RWPE1 (cell line): ENCODE data around the gene LTBR.
A peak's percentile ranks its signal among the peaks of the same experiment; 100 is the strongest.
"Not testable (repeated sequence)": the region's sequence is repeated elsewhere in the genome, so short reads cannot be mapped to it uniquely, and the experiment has no call there.

ENCODE experiments used
- CTCF ChIA-PET: fragments of 350-600 bp; sonication (Branson Sonifier 250); formaldehyde crosslinking; extraction: SDS; loops from one replicate; lab custom pipeline; 2021; lab: Yijun Ruan, JAX
- POLR2A ChIA-PET: fragments of 400-600 bp; formaldehyde crosslinking; extraction: SDS; loops from one replicate; lab custom pipeline; 2020; ENCODE audit warnings: antibody characterized with exemption; ENCODE audit not compliant: low non-redundant PET; lab: Yijun Ruan, JAX
- DNase-seq: peaks from one replicate; pipeline ENCODE4 v3.0.0; 2012; ENCODE audit warnings: low spot score
- H3K27ac ChIP-seq: fragments of 450-650 bp; 2 replicates; pipeline ENCODE4 v1.5.1; 2017
- TF ChIP-seq, protein P1 (sequence below): fragments of 450-650 bp; conservative IDR thresholded peaks from 2 replicates; pipeline ENCODE4 v1.5.1; 2017; ENCODE audit warnings: low read depth, mild to moderate bottlenecking

LTBR gene

DNA sequence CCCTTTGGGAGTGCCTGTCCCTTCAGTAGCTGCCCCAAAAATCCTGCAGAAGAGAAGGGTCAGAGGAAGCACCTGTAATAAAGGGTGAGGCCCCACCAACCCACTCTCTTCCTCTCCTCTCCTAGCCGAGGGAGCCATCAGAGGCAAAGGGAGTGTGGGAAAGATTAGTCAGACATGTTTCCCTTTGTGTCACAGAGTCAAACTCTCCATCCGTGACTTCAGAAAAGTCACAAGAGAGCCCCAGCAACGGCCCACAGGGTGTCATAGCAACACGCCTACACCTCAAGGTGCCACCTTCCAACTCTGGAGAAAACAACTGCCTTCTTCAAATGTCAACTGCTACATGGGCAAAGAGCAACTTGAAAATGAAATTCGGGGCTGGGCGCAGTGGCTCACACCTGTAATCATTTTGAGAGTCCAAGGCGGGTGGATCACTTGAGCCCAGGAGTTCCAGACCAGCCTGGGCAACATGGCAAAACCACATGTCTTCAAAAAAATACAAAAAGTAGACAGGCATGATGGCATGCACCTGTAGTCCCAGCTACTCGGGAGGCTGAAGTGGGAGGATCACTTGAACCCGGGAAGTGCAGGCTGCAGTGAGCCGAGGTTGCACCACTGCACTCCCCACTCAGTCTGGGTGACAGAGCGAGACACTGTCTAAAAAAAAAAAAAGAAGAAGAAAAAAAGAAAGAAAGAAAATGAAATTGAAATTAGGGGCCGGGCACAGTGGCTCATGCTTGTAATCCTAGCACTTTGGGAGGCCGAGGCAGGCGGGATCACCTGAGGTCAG lies 43.1 kb downstream of the LTBR start:
- POLR2A ChIA-PET: no interaction called here

DNA sequence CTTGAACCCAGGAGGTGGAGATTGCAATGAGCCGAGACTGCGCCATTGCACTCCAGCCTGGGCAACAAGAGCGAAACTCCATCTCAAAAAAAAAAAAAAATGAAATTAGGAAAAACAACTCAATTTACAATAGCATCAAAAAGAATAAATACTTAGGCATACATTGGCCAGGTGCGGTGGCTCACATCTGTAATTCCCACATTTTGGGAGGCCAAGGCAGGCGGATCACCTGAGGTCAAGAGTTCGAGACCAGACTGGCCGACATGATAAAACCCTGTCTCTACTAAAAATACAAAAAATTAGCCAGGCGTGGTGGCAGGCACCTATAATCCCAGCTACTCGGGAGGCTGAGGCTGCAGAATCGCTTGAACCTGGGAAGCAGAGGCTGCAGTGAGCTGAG lies 43.8 kb downstream of the LTBR start:
- H3K27ac ChIP-seq, DNase-seq, CTCF ChIA-PET, POLR2A ChIA-PET: not testable (repeated sequence)

More for the DNA sequence above, 43.1 kb downstream of the LTBR start:
- TF ChIP-seq, protein P1, sequence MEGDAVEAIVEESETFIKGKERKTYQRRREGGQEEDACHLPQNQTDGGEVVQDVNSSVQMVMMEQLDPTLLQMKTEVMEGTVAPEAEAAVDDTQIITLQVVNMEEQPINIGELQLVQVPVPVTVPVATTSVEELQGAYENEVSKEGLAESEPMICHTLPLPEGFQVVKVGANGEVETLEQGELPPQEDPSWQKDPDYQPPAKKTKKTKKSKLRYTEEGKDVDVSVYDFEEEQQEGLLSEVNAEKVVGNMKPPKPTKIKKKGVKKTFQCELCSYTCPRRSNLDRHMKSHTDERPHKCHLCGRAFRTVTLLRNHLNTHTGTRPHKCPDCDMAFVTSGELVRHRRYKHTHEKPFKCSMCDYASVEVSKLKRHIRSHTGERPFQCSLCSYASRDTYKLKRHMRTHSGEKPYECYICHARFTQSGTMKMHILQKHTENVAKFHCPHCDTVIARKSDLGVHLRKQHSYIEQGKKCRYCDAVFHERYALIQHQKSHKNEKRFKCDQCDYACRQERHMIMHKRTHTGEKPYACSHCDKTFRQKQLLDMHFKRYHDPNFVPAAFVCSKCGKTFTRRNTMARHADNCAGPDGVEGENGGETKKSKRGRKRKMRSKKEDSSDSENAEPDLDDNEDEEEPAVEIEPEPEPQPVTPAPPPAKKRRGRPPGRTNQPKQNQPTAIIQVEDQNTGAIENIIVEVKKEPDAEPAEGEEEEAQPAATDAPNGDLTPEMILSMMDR: no peak
- no peak overlapping the region for H3K27ac ChIP-seq
- CTCF ChIA-PET: no interaction called here
- DNase-seq: no peak

DNA sequence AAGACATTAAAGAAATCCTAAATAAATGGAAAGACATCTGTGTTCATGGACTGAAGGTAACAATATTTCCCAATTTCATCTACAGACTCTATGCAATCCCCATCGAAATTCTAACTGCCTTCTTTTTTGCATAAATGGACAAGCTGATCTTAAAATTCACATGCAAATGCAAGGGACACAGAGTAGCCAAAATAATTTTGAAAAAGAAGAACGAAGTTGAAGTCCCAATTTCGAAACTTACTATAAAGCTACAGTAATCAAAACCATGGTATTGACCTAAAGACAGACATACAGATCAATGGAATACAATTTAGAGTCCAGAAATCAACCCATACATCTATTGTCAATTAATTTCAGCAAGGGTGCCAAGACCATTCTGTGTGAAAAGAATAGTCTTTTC lies 44.4 kb downstream of the LTBR start:
- TF ChIP-seq, protein P1: no peak
- CTCF ChIA-PET: no interaction called here
- no peak overlapping the region for H3K27ac ChIP-seq
- DNase-seq: no peak
- POLR2A ChIA-PET: no interaction called here

DNA sequence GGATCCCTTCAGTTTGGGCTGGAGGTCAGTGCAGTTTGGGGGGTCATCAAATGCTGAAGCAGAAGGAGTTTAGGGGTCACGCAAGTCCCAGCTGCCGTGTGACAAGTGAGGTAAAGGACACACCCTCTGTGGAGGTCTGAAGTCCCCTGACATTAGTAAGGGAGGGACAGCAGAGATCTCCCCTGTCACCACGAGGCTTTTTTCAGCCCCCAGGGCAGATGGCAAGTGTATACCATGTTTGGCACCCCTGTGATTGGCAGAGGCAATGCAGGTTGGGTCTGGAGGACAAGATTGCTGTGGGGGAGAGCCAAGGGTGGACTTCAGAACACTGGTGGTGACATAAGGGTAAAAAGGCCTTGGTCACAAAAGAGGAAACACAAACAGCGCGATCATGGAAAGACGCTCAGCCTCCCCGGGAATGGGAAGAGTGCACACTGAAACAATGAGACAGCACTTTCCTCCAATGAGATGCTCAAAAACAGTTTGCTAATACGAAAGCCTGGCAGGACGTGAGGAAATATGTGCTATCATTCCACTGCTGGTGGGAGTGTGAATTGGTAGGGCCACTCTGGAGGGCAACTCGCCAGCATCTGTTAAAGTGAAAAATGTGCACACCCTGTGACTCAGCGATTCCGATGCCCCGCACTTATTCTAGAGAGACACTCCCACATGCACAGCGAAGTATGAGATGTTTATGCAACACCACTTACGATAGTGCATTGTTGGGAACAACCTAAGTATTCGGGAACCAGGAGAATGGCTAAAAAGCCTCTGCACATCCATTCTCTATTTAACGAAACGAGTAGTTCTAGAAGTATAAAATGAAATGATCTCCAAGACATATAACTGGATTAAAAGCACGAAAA lies 46.4 kb downstream of the LTBR start:
- POLR2A ChIA-PET: no interaction called here
- CTCF ChIA-PET: no interaction called here
- H3K27ac ChIP-seq: peak overlapping the region; percentile 85
- peak; percentile 81 for DNase-seq
- TF ChIP-seq, protein P1: no peak

DNA sequence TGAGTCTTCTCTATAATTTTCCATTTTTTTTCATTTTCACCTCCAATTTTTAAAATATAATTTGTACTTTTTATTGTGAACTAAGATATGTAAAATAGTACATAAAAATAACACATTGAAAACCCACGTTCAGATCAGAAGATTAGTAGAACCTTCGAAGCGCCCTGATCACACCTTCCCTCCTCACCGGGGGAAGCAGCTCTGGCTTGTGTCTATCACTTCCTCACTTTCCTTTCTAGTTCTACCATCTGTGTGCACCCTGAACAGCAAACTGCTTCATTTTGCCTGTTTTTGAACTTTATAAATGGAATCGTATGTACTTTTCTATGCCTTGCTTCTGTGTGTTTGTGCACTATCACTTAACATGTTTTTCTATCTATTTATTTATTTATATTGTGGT lies 49.0 kb downstream of the LTBR start:
- CTCF ChIA-PET: interaction anchor here (0.5 kb wide), 1 partner anchor 371 kb away, joined by 3 read pairs; no protein-coding TSS in a partner anchor
- DNase-seq: no peak
- TF ChIP-seq, protein P1: no peak
- POLR2A ChIA-PET: no interaction called here
- H3K27ac ChIP-seq: no peak overlapping the region

DNA sequence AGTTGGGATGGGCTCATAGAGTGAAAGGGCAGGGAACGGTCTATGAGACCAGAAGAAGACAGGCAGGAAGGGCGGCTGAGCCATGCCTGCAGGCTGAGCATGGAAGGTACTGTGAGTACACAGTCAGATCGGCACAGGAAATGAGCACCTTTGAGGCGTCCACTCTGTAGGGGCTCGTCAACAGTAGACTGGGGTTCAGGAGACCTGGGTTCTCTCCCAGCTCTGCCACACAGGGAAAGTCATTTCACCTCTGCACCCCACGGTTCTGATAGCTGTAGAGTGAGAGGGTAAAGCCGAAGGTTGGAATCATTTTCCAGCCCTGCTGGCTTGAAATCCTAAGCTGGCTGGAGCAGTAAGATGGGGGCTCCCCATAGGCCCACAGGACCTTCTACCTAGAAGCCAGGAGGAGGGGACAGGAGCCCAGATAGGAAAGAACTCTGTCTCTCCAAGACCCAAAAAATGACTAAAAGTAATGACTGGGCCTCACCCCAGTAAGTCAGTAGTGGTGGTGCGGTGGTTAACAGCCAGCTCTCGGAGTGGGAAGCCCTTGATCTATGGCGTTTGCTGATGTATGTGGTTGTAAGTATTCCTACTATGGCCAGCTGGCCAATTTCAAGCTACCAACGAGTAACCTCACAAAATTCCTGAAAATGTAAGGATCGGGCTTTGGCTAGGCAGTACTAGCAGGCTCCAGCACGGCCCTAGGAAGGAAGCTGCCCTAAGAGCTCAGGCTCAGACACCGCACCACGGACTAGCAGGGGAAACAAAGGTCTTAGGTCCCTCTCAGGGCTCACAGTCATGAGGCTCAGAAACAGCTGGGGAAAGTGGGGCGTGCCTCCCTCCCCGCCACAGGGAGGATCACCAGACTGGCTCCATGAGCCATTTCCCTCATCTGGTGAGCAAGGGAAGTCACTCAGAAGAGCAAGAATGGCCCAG lies 50.5 kb downstream of the LTBR start:
- DNase-seq: no peak
- ChIA-PET POLR2A (no interaction called here), CTCF (no interaction called here)
- TF ChIP-seq, protein P1: no peak
- no peak overlapping the region for H3K27ac ChIP-seq
